GM19372 (cell line): Measurements from ENCODE around the gene OPRL1.

Experiments
- ATAC-seq: cut with Tn5 transposase; IDR thresholded peaks from one replicate; pipeline ENCODE4 v1.9.1; 2021; ENCODE audit warnings: mild to moderate bottlenecking, low read depth, moderate library complexity; ENCODE audit not compliant: unreplicated experiment

OPRL1 gene

DNA sequence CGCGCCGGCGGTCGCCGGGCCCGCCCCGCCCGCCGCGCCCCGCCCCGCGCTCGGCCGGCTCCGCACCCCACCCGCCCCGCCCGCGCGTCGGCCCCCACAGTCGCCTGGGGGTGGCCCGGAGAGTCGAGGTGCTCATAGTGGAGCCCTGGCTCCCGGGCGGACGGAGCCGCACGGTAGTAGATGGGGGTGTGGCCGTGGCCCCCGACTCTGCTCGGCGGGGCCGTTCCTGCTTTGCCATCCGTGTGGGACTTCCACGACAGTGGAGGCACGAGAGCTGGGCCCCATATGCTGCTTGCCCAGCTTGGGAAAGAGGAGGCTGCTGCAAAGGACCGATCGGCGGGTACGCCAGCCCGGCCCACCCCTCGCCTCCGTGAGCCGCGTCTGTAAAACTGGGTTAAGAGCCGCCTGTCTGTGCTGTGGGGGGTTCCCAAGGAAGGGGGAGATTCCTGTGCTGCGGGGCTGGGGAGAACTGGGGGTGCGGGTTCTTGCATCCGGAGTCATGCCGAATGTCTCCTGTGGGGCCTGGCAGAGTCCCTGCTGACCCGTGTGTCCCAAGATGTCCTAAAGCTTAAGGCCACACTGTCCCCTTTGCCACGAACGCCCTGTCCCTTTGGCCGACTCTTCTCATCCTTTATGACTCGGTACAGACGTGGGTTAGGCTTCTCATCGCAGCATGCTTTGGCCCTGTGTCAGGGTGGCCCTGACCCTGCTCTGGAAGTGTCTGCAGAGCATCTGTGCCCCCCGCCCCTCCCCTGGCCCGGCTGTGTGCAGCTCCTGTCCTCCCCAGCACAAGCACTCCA lies at the start of gene OPRL1:
Gene OPRL1 (plus strand): TSS at position 70 of the 800 bp plus-strand sequence. CDS start 12,639 bp downstream, outside the sequence.
- ATAC-seq, result no peak

- ATAC-seq, result no peak
These were observed 49.3 kb upstream of the OPRL1 start for GRCh38 chr20:64030371-64031134.

- no peak for ATAC-seq
These were observed 48.0 kb upstream of the OPRL1 start for GRCh38 chr20:64031822-64032314.

DNA sequence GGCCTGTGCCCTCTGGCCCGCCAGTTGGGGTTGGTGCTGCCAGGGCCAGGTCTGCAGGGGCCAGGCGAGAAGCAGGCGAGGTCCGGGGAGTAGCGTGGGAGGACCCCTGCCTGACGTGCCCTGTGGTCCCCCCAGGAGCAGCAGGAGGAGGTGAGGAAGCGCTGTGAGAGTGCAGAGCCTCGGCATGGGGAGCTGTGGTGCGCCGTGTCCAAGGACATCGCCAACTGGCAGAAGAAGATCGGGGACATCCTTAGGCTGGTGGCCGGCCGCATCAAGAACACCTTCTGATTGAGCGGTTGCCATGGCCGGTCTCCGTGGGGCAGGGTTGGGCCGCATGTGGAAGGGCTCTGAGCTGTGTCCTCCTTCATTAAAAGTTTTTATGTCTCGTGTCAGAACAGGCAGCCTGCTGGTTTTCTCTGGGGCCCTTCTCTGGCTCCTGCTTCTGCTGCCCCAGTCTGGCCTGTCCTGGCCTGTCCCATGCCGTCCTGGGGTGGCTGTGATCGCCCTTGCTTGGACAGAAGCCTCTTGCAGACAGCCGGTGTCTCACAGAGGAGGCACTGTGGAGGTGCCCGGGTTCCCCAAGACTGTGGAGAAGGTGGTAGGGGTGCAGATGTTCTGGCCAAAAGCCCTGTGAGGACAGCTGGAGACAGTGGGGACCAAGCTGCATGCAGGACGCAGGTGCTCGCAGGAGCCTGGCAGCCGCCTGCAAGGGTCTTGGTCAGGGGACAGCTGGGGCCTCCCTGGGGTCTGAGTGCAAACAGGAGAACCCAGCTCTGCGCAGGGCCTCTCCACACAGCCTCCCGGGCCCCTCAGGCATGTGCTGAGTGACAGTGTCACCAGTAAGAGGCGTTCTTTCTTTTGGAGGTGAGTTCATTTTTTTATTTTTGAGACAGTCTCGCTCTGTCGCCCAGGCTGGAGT lies 46.9 kb upstream of the OPRL1 start:
- no peak for ATAC-seq

GRCh38 chr20:64033981-64034493 lies 45.8 kb upstream of the OPRL1 start:
- no peak for ATAC-seq

DNA sequence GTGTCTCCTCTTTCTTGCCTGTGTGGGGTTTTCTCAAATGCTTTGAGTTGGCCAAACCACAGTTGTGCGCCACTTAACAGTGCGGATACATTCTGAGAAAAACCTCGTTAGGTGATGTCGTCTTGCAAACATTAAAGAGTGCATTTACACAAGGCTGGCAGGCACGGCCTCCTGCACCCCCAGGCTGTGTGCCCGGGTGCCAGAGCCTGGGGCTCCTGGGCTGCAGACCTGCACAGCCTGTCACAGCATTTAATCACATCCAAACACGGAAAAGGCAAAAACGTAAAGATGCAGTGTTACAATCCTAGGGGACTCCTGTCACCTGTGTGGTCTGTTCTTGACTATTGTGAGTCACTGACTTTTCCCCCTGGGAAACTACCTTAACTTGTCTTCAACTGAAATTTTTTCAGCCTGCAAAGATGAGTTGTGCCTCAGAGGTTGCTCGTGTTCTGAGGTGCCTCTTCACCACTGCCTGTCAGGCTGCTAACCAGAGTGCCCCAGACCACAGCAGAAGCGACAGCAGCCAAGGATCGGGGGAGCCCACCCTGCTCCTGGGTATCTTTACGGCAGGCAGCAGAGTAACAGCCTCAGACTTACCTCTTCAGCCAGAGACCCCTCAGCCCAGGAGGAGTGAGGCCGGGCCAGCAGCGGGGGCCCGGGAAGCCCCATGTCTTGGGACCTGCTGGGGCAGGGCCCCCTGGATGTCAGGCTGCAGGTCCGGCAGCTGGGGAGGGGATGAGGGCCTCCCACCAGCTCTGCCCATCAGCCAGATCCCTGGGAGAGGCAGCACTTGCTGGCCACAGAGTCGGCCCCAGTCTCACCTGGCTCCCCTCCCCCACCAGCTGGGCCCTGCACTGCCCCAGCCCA lies 44.6 kb upstream of the OPRL1 start:
- ATAC-seq, result no peak

GRCh38 chr20:64035933-64036345 lies 43.9 kb upstream of the OPRL1 start, which contains the start of gene C20orf204:
TSS of gene C20orf204 (plus strand) at chr20:64036182. CDS start at chr20:64036324, 142 bp downstream.
- no peak for ATAC-seq

DNA sequence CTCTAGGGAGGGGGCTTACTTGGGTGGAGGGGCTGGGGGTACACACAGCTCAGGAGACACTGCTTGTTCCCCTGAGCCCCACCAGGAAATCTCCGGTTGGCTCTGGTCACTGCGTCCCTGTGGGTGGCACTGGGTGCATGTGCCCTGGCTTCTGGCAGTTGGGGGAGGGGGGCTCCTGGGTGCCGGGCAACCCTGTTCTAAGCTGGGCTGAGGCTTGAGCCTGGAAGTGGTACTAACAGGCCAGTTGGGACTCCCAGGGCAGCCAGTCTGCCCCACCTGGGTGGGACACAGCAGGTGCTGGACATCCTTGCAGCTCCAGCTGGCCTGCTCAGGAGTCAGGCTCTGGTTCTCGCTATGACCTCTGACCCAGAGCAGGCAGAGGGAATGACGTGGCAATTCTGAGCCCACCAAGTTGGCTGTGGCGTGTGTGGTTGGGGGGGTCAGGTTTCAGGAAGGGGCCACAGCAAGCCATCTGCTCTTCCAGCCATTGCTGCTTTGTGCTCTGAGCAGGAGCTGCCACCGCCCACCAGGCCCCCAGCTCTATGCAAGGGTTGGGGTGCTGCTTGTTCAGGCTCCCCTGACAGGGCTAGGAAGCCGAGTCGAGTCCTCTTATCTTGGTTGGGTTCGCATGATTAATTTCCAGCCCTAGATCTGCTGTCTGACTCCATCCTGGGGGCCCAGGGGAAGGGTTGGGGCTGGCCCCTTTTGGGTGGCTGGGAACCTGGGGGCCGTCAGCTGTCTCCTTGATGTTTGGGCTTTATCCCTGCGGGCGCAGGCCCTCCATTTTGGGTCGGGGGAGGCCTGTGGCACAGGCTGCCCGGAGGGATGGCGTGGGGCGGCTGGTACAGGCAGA lies 43.3 kb upstream of the OPRL1 start:
- ATAC-seq, result no peak

GRCh38 chr20:64037199-64037497 lies 42.7 kb upstream of the OPRL1 start:
- no peak for ATAC-seq

GRCh38 chr20:64037498-64038213 lies 42.2 kb upstream of the OPRL1 start:
- ATAC-seq, result no peak

DNA sequence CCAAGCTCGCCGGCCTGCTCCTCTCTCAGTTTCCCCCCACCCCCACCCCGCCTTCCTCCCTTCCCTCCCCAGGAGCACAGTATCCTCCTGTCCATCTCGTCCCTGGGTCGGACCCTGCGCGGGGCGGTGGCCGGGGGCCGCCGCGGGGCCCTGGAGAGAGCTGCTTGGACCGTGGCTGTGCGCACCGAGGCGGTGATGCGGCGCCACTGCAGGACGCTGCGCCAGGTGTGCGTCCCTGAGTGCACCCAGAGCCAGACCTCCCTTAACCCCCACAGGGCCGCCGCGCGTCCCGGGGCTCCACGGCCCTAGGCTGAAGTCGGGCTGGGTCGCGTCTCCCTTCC lies 41.7 kb upstream of the OPRL1 start:
- ATAC-seq, result no peak

DNA sequence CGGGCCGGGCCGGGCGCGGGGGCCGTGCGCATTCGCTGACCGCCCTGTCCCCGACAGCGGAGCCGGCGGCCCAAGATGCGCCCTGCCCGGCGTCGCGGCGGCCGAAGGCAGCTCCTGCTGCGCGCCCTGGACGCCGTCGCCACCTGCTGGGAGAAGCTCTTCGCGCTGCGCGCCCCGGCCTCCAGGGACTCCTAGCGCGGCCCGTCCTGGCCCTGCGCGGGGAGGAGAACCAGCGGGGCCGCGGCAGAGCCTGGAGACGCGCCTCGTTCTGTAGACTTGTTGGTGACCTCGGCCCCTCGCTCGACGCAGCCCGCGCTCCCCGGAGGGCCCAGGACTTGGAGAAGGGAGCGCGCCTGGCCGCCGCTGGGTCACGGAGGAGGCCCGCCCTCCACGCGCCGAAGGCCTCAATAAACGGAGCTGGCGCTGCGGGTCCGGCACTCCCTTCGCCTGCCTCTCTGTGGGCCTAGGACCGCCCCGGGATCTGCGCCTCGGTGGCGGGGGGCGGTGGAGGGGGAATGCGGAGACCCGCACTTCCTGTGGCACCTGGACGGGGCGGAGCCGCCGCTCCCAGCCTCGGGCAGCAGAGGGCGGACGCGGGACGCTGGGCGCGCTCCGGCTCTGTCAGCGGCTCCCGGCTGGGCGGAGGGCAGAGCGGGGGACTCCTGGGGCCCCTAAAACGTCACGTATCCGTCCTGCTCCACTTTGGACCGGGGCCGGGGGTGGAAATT lies 41.2 kb upstream of the OPRL1 start:
- no peak for ATAC-seq

DNA sequence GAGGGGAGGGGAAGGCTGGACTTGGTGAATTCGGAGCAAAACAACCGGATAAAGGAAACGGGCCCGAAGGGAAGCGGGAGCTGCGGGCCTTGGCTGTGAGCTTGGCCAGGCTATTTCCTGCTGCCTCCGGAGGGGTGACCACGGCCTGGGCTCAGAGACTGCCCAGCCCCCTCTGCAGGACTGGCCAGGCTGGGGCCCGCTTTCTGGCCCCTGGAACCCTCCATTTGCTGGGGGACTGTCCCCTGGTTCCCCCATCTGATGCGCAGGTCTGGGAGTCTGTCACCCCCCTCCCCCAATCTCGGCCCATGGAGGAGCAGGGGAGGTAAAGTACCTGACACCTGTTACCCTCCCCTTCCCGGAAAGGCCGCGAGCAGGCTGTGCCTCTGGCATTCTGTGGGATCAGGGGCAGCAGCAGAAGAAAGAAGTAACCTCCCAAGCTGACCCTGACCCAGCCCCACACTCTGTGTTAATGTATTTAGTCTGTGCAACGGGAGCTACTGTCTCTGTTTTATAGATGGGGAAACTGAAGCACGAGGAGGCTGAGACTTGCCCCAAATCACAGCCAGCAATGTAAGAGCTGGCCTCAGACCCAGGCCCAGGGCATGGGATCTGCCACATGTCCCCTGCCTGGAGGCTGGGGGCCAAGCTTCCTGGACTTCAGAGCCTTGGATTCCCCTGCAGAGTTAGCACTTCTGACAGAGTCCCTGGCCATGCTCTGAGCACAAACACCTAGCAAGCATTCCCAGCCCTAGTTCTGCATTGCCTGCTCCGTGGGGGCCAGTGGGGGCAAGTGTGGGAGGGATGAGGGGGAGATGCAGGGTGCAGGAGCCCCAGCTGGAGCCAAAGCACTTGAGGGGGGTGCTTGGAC lies 40.4 kb upstream of the OPRL1 start:
- no peak for ATAC-seq

- ATAC-seq, result no peak
These were observed 39.4 kb upstream of the OPRL1 start for GRCh38 chr20:64040231-64041039.

DNA sequence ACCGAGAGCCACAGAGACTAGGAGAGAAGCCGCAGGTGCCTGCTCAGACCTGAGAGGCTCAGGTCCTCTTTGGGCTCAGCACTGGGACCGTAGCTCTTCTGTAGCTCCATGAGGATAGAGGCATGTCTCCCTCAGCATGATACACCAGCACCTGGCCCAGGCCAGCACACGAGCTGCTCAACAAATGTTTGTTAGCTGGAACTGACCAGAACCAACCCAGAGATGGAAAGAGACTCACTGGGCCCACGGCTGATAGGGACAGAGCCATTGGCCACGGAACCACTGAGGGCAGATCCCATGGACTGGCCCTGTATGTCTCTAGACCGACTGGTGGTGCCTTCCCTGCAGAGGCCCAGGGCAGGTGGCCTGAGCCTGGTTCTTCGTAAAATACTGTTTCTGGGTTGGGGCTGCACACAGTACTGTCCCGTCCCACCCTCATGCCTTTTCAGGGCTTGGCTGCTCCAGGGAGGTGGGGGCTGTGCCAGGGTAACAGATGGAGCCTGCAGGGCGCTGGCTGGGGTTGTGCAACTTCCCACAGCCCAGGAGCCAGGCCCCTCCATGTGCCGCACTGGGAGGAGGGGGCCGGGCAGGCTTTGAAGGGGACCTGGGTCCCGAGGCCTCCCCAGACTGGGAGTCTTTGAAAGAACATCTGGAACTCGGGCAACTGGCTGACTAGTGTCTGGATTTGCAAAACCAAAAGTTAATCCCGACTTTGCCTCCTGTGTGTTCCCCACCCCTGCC lies 38.7 kb upstream of the OPRL1 start:
- ATAC-seq, result no peak
